NT2/D1 (cell line): Measurements from ENCODE around the gene CCDC7.
"Not testable (repeated sequence)": the region's sequence is repeated elsewhere in the genome, so short reads cannot be mapped to it uniquely, and the experiment has no call there.

Source experiments
- DNase-seq: peaks from one replicate; pipeline ENCODE4 v3.0.0-alpha.2; 2011; ENCODE audit warnings: low read depth, low spot score
- H3K27me3 ChIP-seq: 2 replicates; pipeline ENCODE4 v1.6.0; 2011; ENCODE audit warnings: mild to moderate bottlenecking; ENCODE audit not compliant: insufficient read length, insufficient read depth
- H3K36me3 ChIP-seq: 2 replicates; pipeline ENCODE4 v1.6.1; 2011; ENCODE audit warnings: mild to moderate bottlenecking, low read length, mixed read lengths; ENCODE audit not compliant: insufficient read depth, insufficient read length
- H3K4me1 ChIP-seq: 2 replicates; pipeline ENCODE4 v1.5.1; 2011; ENCODE audit not compliant: insufficient read depth, insufficient read length
- H3K4me3 ChIP-seq: 2 replicates; pipeline ENCODE4 v1.5.1; 2011; ENCODE audit warnings: low read depth; ENCODE audit not compliant: insufficient read length
- H3K9ac ChIP-seq: 2 replicates; pipeline ENCODE4 v1.6.0; 2011; ENCODE audit warnings: low read depth; ENCODE audit not compliant: insufficient read length
- H3K9me3 ChIP-seq: 2 replicates; pipeline ENCODE4 v1.5.1; 2011; ENCODE audit warnings: mild to moderate bottlenecking, low read length; ENCODE audit not compliant: insufficient read depth
- SUZ12 ChIP-seq: IDR thresholded peaks from 2 replicates; pipeline ENCODE4 v1.6.1; 2011; ENCODE audit not compliant: insufficient read length, insufficient read depth; ENCODE audit errors: extremely low read depth
- YY1 ChIP-seq: IDR thresholded peaks from 2 replicates; pipeline ENCODE4 v1.6.1; 2011; ENCODE audit not compliant: insufficient read length, insufficient read depth
- ZNF274 ChIP-seq: IDR thresholded peaks from 2 replicates; pipeline ENCODE4 v1.6.1; 2011; ENCODE audit warnings: mild to moderate bottlenecking, low read depth, low read length

The CCDC7 gene

GRCh38 chr10:32489158-32489557 is 43.2 kb downstream of the CCDC7 start:
- no peaks in the 10 kb centered on the region for H3K36me3 ChIP-seq
- peaks cover 14% of the 10 kb centered on the region; the same call in 1 of the 2 replicates for H3K9me3 ChIP-seq
- no peaks in the 10 kb centered on the region for H3K4me1 ChIP-seq
- H3K9ac ChIP-seq: no peak overlapping the region
- no peak for TF ChIP-seq YY1
- no peak for TF ChIP-seq SUZ12
- TF ChIP-seq ZNF274: no peak
- no peak overlapping the region for H3K4me3 ChIP-seq
- DNase-seq: no peak
- H3K27me3 ChIP-seq: no peaks in the 10 kb centered on the region

GRCh38 chr10:32489901-32490300 is 44.0 kb downstream of the CCDC7 start:
- DNase-seq: no peak

GRCh38 chr10:32494562-32494961 is 48.6 kb downstream of the CCDC7 start:
- H3K36me3 ChIP-seq, H3K4me3 ChIP-seq, H3K27me3 ChIP-seq, H3K9ac ChIP-seq, H3K4me1 ChIP-seq, H3K9me3 ChIP-seq, DNase-seq: not testable (repeated sequence)

More at GRCh38 chr10:32489901-32490300, 44.0 kb downstream of the CCDC7 start:
- Histone ChIP-seq H3K9me3 (peaks cover 14% of the 10 kb centered on the region; the same call in 1 of the 2 replicates), H3K4me3 (no peak overlapping the region), H3K27me3 (no peaks in the 10 kb centered on the region), H3K36me3 (no peaks in the 10 kb centered on the region), H3K9ac (no peak overlapping the region), H3K4me1 (no peaks in the 10 kb centered on the region)
- TF ChIP-seq SUZ12 (no peak), ZNF274 (no peak), YY1 (no peak)

GRCh38 chr10:32500136-32500535 is 54.2 kb downstream of the CCDC7 start:
- DNase-seq, H3K4me1 ChIP-seq, H3K36me3 ChIP-seq, H3K9me3 ChIP-seq, H3K27me3 ChIP-seq, H3K9ac ChIP-seq, H3K4me3 ChIP-seq: not testable (repeated sequence)

- H3K9me3 ChIP-seq: peaks cover 5% of the 10 kb centered on the region; the same call in 1 of the 2 replicates
- H3K9ac ChIP-seq: no peak overlapping the region
- H3K4me3 ChIP-seq: no peak overlapping the region
- DNase-seq: no peak
- no peaks in the 10 kb centered on the region for H3K27me3 ChIP-seq
- H3K4me1 ChIP-seq: no peaks in the 10 kb centered on the region
- TF ChIP-seq ZNF274 (no peak), SUZ12 (no peak), YY1 (no peak)
- no peaks in the 10 kb centered on the region for H3K36me3 ChIP-seq
Observed at GRCh38 chr10:32501906-32502305, 56.0 kb downstream of the CCDC7 start.

GRCh38 chr10:32505762-32506420 is 60.0 kb downstream of the CCDC7 start:
- DNase-seq, H3K4me1 ChIP-seq, H3K9ac ChIP-seq, H3K36me3 ChIP-seq, H3K4me3 ChIP-seq, H3K27me3 ChIP-seq, H3K9me3 ChIP-seq: not testable (repeated sequence)

- Histone ChIP-seq H3K4me3 (no peak overlapping the region), H3K36me3 (no peaks in the 10 kb centered on the region), H3K9ac (no peak overlapping the region), H3K4me1 (no peaks in the 10 kb centered on the region), H3K27me3 (no peaks in the 10 kb centered on the region), H3K9me3 (no peaks in the 10 kb centered on the region)
- TF ChIP-seq SUZ12: no peak
- TF ChIP-seq ZNF274: no peak
- TF ChIP-seq YY1: no peak
- no peak for DNase-seq
Observed at GRCh38 chr10:32511599-32511998, 65.7 kb downstream of the CCDC7 start.
